K562 (cell line): Measurements from ENCODE around the gene EMC8. TPM values are rescaled to one million over a fixed set of nuclear protein-coding genes. Genes with fewer than 3 reads are reported as not detected.
A peak's percentile ranks its signal among the peaks of the same experiment; 100 is the strongest.

Experiments used
- CEBPG ChIP-seq, 3 experiments: fragments of 200-800 bp in 1 of 3; sonication (Bioruptor generic) in 1 of 3; sonication (generic) in 1 of 3; formaldehyde crosslinking in 1 of 3; IDR thresholded peaks in 2 of 3; conservative IDR thresholded peaks in 1 of 3; 2 replicates each; pipeline versions ENCODE4 v1.6.1 to v1.8.0; 2016 to 2022; ENCODE audit warnings: missing compliant biosample characterization in 2 of 3, missing genetic modification characterization in 2 of 3, mild to moderate bottlenecking in 1 of 3, missing genetic modification reagents in 1 of 3
- CTBP1 ChIP-seq: fragments of 450-650 bp; IDR thresholded peaks from 2 replicates; pipeline ENCODE4 v1.6.1; 2016; ENCODE audit warnings: borderline replicate concordance
- CXXC5 ChIP-seq: fragments of 250-450 bp; sonication (Bioruptor Pico); IDR thresholded peaks from 2 replicates; pipeline ENCODE4 v1.8.0; 2022; ENCODE audit warnings: inconsistent platforms, mild to moderate bottlenecking, moderate library complexity
- DNMT1 ChIP-seq: fragments of 450-650 bp; IDR thresholded peaks from 2 replicates; pipeline ENCODE4 v1.6.1; 2016; ENCODE audit warnings: antibody characterized with exemption, mild to moderate bottlenecking
- E4F1 ChIP-seq: fragments of 250-450 bp; sonication (Bioruptor Pico); IDR thresholded peaks from 2 replicates; pipeline ENCODE4 v1.5.0; 2021; ENCODE audit warnings: mild to moderate bottlenecking, borderline replicate concordance
- ESRRA ChIP-seq: fragments of 450-650 bp; IDR thresholded peaks from 2 replicates; pipeline ENCODE4 v1.6.1; 2014; ENCODE audit warnings: low read depth, mild to moderate bottlenecking, moderate library complexity, borderline replicate concordance
- HINFP ChIP-seq: fragments of 450-650 bp; conservative IDR thresholded peaks from 2 replicates; pipeline ENCODE4 v1.6.1; 2016; ENCODE audit warnings: missing genetic modification characterization, low read depth, mild to moderate bottlenecking, control low read depth, missing compliant biosample characterization
- JUN ChIP-seq, 2 experiments: sonication (generic) in 1 of 2; formaldehyde crosslinking in 1 of 2; IDR thresholded peaks; 2 replicates each; pipeline versions ENCODE4 v1.6.1 to v1.8.0; 2012 to 2022; ENCODE audit warnings: borderline replicate concordance in 2 of 2, mild to moderate bottlenecking in 2 of 2, improper control_type of control experiment in 1 of 2, low read depth in 1 of 2, low read length in 1 of 2, missing genetic modification reagents in 1 of 2
- KLF16 ChIP-seq: IDR thresholded peaks from 2 replicates; pipeline ENCODE4 v1.6.1; 2016; ENCODE audit warnings: antibody characterized with exemption
- MAZ ChIP-seq, 2 experiments: fragments of 450-650 bp in 1 of 2; sonication (generic) in 1 of 2; formaldehyde crosslinking; IDR thresholded peaks in 1 of 2; conservative IDR thresholded peaks in 1 of 2; 2 replicates each; pipeline versions ENCODE4 v1.4.0 to v1.5.0; 2020; ENCODE audit warnings: mild to moderate bottlenecking in 1 of 2, missing genetic modification reagents in 1 of 2
- MBD2 ChIP-seq: sonication (generic); IDR thresholded peaks from 2 replicates; pipeline ENCODE4 v1.6.1; 2016; ENCODE audit warnings: low read depth, borderline replicate concordance
- NFE2L1 ChIP-seq: fragments of 450-650 bp; IDR thresholded peaks from 2 replicates; pipeline ENCODE4 v1.6.1; 2016; ENCODE audit warnings: missing genetic modification characterization, low read depth, mild to moderate bottlenecking, missing compliant biosample characterization, moderate library complexity, borderline replicate concordance
- PML ChIP-seq: IDR thresholded peaks from 2 replicates; pipeline ENCODE4 v1.6.1; 2012; ENCODE audit warnings: low read length, inconsistent platforms
- RNF2 ChIP-seq: sonication (generic); IDR thresholded peaks from 2 replicates; pipeline ENCODE4 v1.6.1; 2016
- SMAD4 ChIP-seq: fragments of 250-450 bp; sonication (Bioruptor Pico); conservative IDR thresholded peaks from 2 replicates; pipeline ENCODE4 v1.8.0; 2021; ENCODE audit warnings: inconsistent platforms, mild to moderate bottlenecking, moderate library complexity
- TFAP4 ChIP-seq: sonication (generic); formaldehyde crosslinking; IDR thresholded peaks from 2 replicates; pipeline ENCODE4 v1.8.0; 2022; ENCODE audit warnings: missing genetic modification reagents, mild to moderate bottlenecking, moderate library complexity, borderline replicate concordance
- ZBTB17 ChIP-seq: fragments of 450-650 bp; formaldehyde crosslinking; IDR thresholded peaks from 2 replicates; pipeline ENCODE4 v1.4.0; 2020; ENCODE audit warnings: mild to moderate bottlenecking
- ZNF263 ChIP-seq: sonication (generic); formaldehyde crosslinking; IDR thresholded peaks from 2 replicates; pipeline ENCODE4 v1.8.0; 2022; ENCODE audit warnings: mild to moderate bottlenecking, missing genetic modification reagents, borderline replicate concordance
- ZNF511 ChIP-seq: sonication (generic); formaldehyde crosslinking; IDR thresholded peaks from 2 replicates; pipeline ENCODE4 v1.8.0; 2022; ENCODE audit warnings: mild to moderate bottlenecking, missing genetic modification reagents
- ZNF699 ChIP-seq: fragments of 250-450 bp; sonication (Bioruptor Pico); IDR thresholded peaks from 2 replicates; pipeline ENCODE4 v1.8.0; 2021; ENCODE audit warnings: mild to moderate bottlenecking, moderate library complexity; ENCODE audit not compliant: insufficient replicate concordance
- polyA plus RNA-seq, 8 experiments: library from polyadenylated mRNA; depleted of rRNA in 4 of 8; stranded (reverse) in 5 of 8; unstranded in 3 of 8; fragments of >200 nt; fragmentation: Nextera tagmentation in 2 of 8; fragmentation: Illumina TruSeq in 1 of 8; extraction: Ambion mirVana in 2 of 8; extraction: Trizol in 1 of 8; gene quantifications; 2 replicates each; pipeline versions ENCODE4 v1.2.1 to v1.2.3, GENCODE V29; 2011 to 2014; ENCODE audit warnings: inconsistent platforms in 1 of 8, missing spikeins in 1 of 8
- total RNA-seq, 7 experiments: library from RNA; depleted of rRNA in 6 of 7; stranded (reverse); fragments of >200 nt in 6 of 7; fragmentation: Illumina TruSeq in 2 of 7; extraction: Trizol in 2 of 7; gene quantifications; 2 replicates each; pipeline versions ENCODE4 v1.2.1 to v1.2.3, GENCODE V29; 2011 to 2021; ENCODE audit warnings: low replicate concordance in 1 of 7

Gene EMC8
- total and polyA plus RNA-seq, 9 of the 15 experiments (the other 6 are each of a cell fraction or from before 2014, with no cell fraction given): 11.4 to 81.8 (median 48.6) TPM

- TF ChIP-seq TFAP4 (CRISPR knock-in tag) (peak; percentile 74; the same call in 1 of the 2 replicates), ZNF699 (CRISPR knock-in tag) (no peak), CXXC5 (peak; percentile 93), ZBTB17 (CRISPR knock-in tag) (peak; percentile 28; the same call in 1 of the 2 replicates), SMAD4 (CRISPR knock-in tag) (no peak), ZNF511 (CRISPR knock-in tag) (peak; percentile 53; the same call in 1 of the 2 replicates), CEBPG (CRISPR knock-in tag; IDR thresholded peaks at IDR 0.05) (no peak), CEBPG (tag; conservative IDR thresholded peaks at IDR 0.05 in 1 of 2, IDR thresholded peaks at IDR 0.05 in 1 of 2) (peak in 1 of 2 experiments; percentile 18; a peak in 1 of 4 replicates), MBD2 (peak; percentile 82; the same call in 1 of the 2 replicates), RNF2 (peak; percentile 58; the same call in 1 of the 2 replicates), CTBP1 (peak; percentile 57; the same call in 1 of the 2 replicates), PML (peak; percentile 63; the same call in 1 of the 2 replicates), ESRRA (peak; percentile 98), JUN (IDR thresholded peaks at IDR 0.05; ENCODE audit: borderline replicate concordance, low read depth, low read length) (0 out of 2 replicates have a peak, but pooled peaks have one; percentile 17), JUN (CRISPR knock-in tag; IDR thresholded peaks at IDR 0.05; ENCODE audit: borderline replicate concordance) (no peak; the same call in 1 of the 2 replicates), KLF16 (no peak), HINFP (no peak), ZNF263 (CRISPR knock-in tag) (peak; percentile 84), MAZ (CRISPR knock-in tag; conservative IDR thresholded peaks at IDR 0.05 in 1 of 2, IDR thresholded peaks at IDR 0.05 in 1 of 2) (peak in 1 of 2 experiments; percentile 36; a peak in 1 of 4 replicates), E4F1 (CRISPR knock-in tag) (peak; percentile 98), DNMT1 (no peak), NFE2L1 (tag) (no peak)
Measured at GRCh38 chr16:85799497-85800320, at the start of gene EMC8, which contains the start of gene COX4I1 (continued).
